ENCODE data around the gene IRGQ.
A peak's percentile ranks its signal among the peaks of the same experiment; 100 is the strongest.

IRGQ gene

GRCh38 chr19:43534816-43535761, 60.8 kb downstream of the IRGQ start:
- Histone ChIP-seq H3K4me3 (ENCODE audit: low read depth in 1 of 2, low read length in 2 of 2) (no peak overlapping the region), H3K9ac (ENCODE audit: low read depth, low read length) (no peak overlapping the region), H3K27me3 (ENCODE audit: insufficient read depth, low read length, poor library complexity) (no peaks in the 10 kb centered on the region), H3K36me3 (ENCODE audit: insufficient read depth, low read length) (peaks cover 24% of the 10 kb centered on the region), H3K4me1 (ENCODE audit: insufficient read depth, low read length) (peaks cover 20% of the 10 kb centered on the region), H3K4me2 (ENCODE audit: insufficient read depth, low read length) (no peak overlapping the region), H3K79me2 (ENCODE audit: insufficient read depth, low read length) (no peaks in the 10 kb centered on the region), H2AFZ (ENCODE audit: low read depth, low read length) (no peak overlapping the region), H4K20me1 (ENCODE audit: insufficient read depth, low read length) (0 out of 2 replicates have a peak, but pooled peaks cover 4% of the 10 kb centered on the region), H3K27ac (ENCODE audit: low read length) (no peak overlapping the region), H3K9me3 (ENCODE audit: insufficient read depth, low read length, severe bottlenecking) (peaks cover 4% of the 10 kb centered on the region)
- ATAC-seq (ENCODE audit: insufficient read depth, low read depth) (no peak), DNase-seq (no peak)
- TF ChIP-seq EZH2 (IDR thresholded peaks at IDR 0.05; ENCODE audit: borderline replicate concordance, low read depth, low read length, severe bottlenecking) (no peak), CTCF (IDR thresholded peaks at IDR 0.05; ENCODE audit: borderline replicate concordance, extremely low read depth, low read length, poor library complexity, severe bottlenecking) (peak; percentile 48)
